IgD-negative memory B cell (primary cell): ENCODE data around the gene KRTAP10-1. TPM values are rescaled to one million over a fixed set of nuclear protein-coding genes. Genes with fewer than 3 reads are reported as not detected.

Experiments
- H3K27ac Mint-ChIP-seq, 3 donors: one replicate each; pipeline ENCODE4 v1.8.0; 2020 to 2022; ENCODE audit warnings: mild to moderate bottlenecking in 3 of 3, mixed read lengths in 3 of 3, moderate library complexity in 1 of 3
- H3K27me3 Mint-ChIP-seq: one replicate; pipeline ENCODE4 v1.8.0; 2021; ENCODE audit warnings: mixed read lengths
- H3K36me3 Mint-ChIP-seq: one replicate; pipeline ENCODE4 v1.8.0; 2020; ENCODE audit warnings: mild to moderate bottlenecking, mixed read lengths
- H3K4me1 Mint-ChIP-seq, 3 donors: one replicate each; pipeline ENCODE4 v1.8.0; 2020 to 2022; ENCODE audit warnings: mixed read lengths in 3 of 3, mild to moderate bottlenecking in 1 of 3
- H3K4me3 Mint-ChIP-seq, 4 donors: one replicate each; pipeline ENCODE4 v1.8.0; 2020 to 2022; ENCODE audit warnings: mild to moderate bottlenecking in 4 of 4, mixed read lengths in 4 of 4, moderate library complexity in 3 of 4
- H3K9me3 Mint-ChIP-seq, 3 donors: one replicate each; pipeline ENCODE4 v1.8.0; 2020 to 2021; ENCODE audit warnings: mixed read lengths in 3 of 3, mild to moderate bottlenecking in 1 of 3
- polyA plus RNA-seq: library from polyadenylated mRNA; unstranded; fragments of 300-500 nt; fragmentation: Illumina TruSeq; gene quantifications from one replicate; pipeline ENCODE4 v1.2.3, GENCODE V29; 2021

Gene KRTAP10-1
- polyA plus RNA-seq, 1 donor from 2014 or later, result not detected

DNA sequence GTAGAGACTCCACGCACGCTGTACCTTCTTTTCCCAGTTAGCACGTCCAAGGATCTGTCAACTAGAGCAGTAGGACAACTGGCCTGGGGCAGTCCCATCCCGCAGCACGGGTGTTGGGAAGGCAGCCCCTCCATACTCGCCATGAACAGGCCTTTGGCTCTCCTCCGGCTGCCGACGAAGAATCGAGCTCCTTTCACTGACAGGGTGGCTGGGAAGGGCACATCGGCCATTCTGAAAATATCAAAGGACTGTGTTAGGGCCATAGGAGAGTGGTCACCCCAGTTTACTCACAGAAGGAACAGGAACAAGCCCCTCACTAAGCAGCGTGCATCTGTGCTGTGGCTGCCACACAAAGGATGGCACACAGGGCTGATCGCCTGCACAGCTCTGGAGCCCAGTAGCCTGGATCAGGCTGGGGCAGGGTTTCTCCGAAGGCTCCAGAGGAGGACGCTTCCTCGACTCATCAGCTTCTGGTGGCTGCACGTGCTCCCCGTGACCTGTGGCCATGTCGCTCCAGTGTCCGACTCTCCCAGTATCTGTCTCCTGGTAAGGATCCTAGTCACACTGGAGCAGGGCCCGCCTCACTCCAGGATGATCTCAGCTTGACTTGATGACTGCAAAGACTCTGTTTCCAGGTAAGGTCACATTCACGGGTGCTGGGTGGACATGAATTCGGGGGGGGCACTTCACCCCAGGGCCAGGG, 8.9 kb downstream of the KRTAP10-1 start:
- peaks cover 0 to 3% (median 2%) of the 10 kb centered on the region in 3 donors for H3K9me3 Mint-ChIP-seq
- H3K27me3 Mint-ChIP-seq, result peaks cover 9% of the 10 kb centered on the region

GRCh38 chr21:44530221-44530902, 9.6 kb downstream of the KRTAP10-1 start:
- no peak overlapping the region for H3K4me3 Mint-ChIP-seq
- peaks cover 6% of the 10 kb centered on the region for H3K27me3 Mint-ChIP-seq
- H3K9me3 Mint-ChIP-seq, result peaks cover 0 to 3% (median 2%) of the 10 kb centered on the region in 3 donors
- H3K27ac Mint-ChIP-seq, result peak overlapping the region in 1 of 3 donors; percentile 4
- peaks cover 0 to 3% (median 0%) of the 10 kb centered on the region in 3 donors for H3K4me1 Mint-ChIP-seq
- H3K36me3 Mint-ChIP-seq, result peaks cover 3% of the 10 kb centered on the region

More for the DNA sequence above, 8.9 kb downstream of the KRTAP10-1 start:
- Mint-ChIP-seq H3K4me3 (peak overlapping the region in 1 of 4 donors; percentile 37), H3K36me3 (peaks cover 3% of the 10 kb centered on the region), H3K4me1 (peaks cover 0 to 3% (median 0%) of the 10 kb centered on the region in 3 donors), H3K27ac (no peak overlapping the region)

- H3K27ac Mint-ChIP-seq, result peak overlapping the region in 1 of 3 donors; percentile 42
- no peak overlapping the region for H3K4me3 Mint-ChIP-seq
- H3K36me3 Mint-ChIP-seq, result peaks cover 3% of the 10 kb centered on the region
- H3K27me3 Mint-ChIP-seq, result peaks cover 6% of the 10 kb centered on the region
- peaks cover 0 to 3% (median 0%) of the 10 kb centered on the region in 3 donors for H3K4me1 Mint-ChIP-seq
- H3K9me3 Mint-ChIP-seq, result peaks cover 0 to under 1% (median under 1%) of the 10 kb centered on the region in 3 donors
Measured at GRCh38 chr21:44529503-44530125, 10.4 kb downstream of the KRTAP10-1 start.

DNA sequence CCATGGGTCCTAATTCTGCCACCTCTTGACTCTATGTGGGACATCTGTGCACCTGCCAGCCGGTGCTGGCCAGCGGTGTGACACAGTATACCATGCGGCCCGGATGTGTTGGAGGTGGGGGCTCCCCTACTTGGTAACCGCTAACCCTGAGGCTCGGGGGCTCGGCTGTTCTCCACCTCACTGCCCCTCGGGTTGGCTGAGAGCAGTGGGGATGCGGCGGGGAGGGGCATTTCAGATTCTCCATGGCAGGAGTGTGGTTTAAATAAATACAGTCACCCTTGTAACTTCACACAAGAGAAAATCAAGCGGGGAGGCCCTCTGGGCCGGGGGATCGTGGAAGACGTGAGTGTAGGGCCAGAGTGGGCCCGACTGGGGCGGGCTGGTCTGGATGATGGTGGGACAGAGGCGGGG, 11.0 kb downstream of the KRTAP10-1 start:
- H3K4me1 Mint-ChIP-seq, result peaks cover 0 to 3% (median 0%) of the 10 kb centered on the region in 3 donors
- H3K36me3 Mint-ChIP-seq, result peaks cover 3% of the 10 kb centered on the region
- peak overlapping the region in 1 of 3 donors; percentile 42 for H3K27ac Mint-ChIP-seq
- H3K9me3 Mint-ChIP-seq, result no peaks in the 10 kb centered on the region
- H3K4me3 Mint-ChIP-seq, result no peak overlapping the region
- H3K27me3 Mint-ChIP-seq, result peaks cover 6% of the 10 kb centered on the region

- H3K9me3 Mint-ChIP-seq, result no peaks in the 10 kb centered on the region
- peaks cover 0 to 3% (median 0%) of the 10 kb centered on the region in 3 donors for H3K4me1 Mint-ChIP-seq
- H3K36me3 Mint-ChIP-seq, result peaks cover 3% of the 10 kb centered on the region
- peaks cover 6% of the 10 kb centered on the region for H3K27me3 Mint-ChIP-seq
- no peak overlapping the region for H3K27ac Mint-ChIP-seq
- no peak overlapping the region for H3K4me3 Mint-ChIP-seq
Measured at GRCh38 chr21:44528634-44528995, 11.4 kb downstream of the KRTAP10-1 start.

DNA sequence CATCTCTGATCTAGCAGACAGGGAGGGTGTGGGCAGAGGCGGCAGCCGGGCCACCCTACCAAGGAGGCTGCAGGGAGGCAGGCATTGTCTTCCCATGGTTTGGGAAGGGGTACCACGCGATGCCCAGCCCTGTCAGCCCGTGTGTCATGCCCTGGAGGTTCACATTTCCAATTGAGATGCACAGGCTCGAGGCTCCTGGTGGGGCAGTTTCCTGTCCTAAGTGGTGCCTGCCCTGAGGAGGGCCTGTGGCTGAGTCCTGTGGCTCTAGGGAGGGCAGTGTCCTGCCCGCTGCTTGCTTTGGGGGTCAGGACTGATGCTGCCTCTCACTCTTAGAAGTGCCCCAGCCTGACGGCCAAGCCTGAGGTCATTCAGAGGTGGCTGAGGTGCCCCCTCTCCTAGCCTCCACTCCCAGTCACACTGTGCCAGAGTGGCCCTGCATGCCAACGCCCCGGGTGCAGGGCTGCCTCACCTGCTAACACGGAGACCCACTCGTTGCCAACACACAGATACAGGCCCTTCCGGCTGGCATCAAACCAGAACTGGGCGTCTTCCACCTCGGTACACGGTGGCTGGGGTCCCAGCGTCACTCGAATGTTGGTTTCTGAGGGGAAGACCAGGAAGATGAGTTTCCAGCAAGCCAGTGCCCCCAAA, 11.9 kb downstream of the KRTAP10-1 start:
- peak overlapping the region in 1 of 3 donors; percentile 18 for H3K27ac Mint-ChIP-seq
- H3K4me3 Mint-ChIP-seq, result no peak overlapping the region
- peaks cover 6% of the 10 kb centered on the region for H3K27me3 Mint-ChIP-seq
- no peaks in the 10 kb centered on the region for H3K9me3 Mint-ChIP-seq
- H3K36me3 Mint-ChIP-seq, result peaks cover 3% of the 10 kb centered on the region
- H3K4me1 Mint-ChIP-seq, result peaks cover 0 to 3% (median 0%) of the 10 kb centered on the region in 3 donors

DNA sequence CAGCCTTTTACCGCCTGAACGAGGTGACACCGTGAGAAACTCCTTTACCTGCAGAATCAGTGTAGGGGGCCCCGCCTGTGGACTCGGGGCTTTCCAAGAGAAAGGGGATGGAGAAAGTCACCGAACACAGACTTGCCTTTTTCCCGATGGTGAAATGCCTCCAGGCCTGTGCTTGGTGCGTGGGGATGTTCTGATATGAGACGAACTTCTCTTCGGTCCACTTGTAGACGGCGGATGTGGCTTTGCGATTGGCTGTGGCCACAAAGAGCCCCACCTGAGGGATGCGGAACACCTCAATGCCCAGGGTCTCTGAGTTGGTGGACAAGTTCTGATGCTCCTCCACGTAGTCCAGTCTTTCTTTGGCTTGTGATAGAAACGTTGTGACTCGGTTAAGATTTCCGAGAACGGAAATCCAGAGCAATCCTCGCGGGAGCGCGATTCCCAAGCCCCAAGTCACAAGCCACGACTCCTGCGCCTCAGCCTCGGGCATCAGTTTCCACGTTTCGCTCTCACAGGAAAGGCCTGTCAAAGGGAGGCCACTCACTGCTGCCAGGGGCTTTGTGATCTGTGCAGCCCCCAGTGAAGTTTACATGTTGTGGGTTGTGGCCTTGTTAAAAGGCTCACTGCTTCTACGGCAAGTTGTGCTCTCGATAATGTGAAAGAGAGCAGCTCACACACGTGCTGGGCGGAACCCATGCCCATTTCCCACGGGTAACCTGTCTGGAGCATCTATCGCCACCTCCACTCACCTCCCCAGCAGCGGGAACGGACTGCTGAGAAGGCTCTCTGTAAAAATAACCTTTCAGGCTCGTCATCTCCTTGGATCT, 12.6 kb downstream of the KRTAP10-1 start:
- Mint-ChIP-seq H3K27ac (no peak overlapping the region), H3K4me3 (no peak overlapping the region), H3K36me3 (peaks cover 3% of the 10 kb centered on the region), H3K4me1 (peaks cover 0 to 3% (median 0%) of the 10 kb centered on the region in 3 donors), H3K9me3 (no peaks in the 10 kb centered on the region), H3K27me3 (peaks cover 6% of the 10 kb centered on the region)

GRCh38 chr21:44526096-44526997, 13.6 kb downstream of the KRTAP10-1 start:
- Mint-ChIP-seq H3K27ac (no peak overlapping the region), H3K4me3 (no peak overlapping the region), H3K4me1 (peaks cover 0 to 3% (median 0%) of the 10 kb centered on the region in 3 donors), H3K9me3 (no peaks in the 10 kb centered on the region), H3K27me3 (peaks cover 2% of the 10 kb centered on the region), H3K36me3 (peaks cover 3% of the 10 kb centered on the region)

DNA sequence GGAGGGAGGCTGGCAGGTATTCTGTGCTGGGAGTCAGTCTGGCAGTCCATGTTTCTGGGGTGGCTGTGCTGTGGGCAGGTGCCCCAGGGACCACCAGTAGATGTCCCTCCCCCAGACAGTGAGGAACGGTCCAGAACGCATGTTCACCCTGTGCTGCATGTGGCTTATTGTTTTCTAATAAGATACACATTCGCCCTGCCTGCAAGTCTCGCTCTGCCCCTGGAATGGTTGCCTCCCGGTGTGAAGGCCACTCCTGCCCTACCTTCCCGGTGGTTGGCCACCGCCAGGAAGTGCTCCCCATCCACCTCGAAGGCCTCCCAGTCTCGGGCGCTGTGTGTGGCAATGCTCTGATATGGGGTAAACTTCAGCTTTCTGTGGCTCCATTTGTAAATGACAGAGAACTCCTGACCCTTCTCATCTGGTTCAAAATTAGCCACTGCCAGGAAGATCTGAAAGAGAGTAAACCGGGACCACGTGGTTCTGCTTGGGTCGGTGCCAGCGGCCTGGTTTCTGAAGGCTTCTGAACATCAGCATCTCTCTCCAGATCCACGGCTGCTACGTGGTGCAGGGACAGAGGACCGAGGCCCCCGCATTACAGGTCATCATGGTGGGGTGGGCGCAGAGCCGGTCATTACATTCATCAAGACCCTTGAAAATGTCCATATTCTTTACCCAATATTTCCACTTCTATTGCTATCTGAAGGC, 14.5 kb downstream of the KRTAP10-1 start:
- H3K27ac Mint-ChIP-seq, result no peak overlapping the region
- peaks cover 3% of the 10 kb centered on the region for H3K36me3 Mint-ChIP-seq
- H3K4me1 Mint-ChIP-seq, result peaks cover 0 to 3% (median 0%) of the 10 kb centered on the region in 3 donors
- H3K27me3 Mint-ChIP-seq, result no peaks in the 10 kb centered on the region
- H3K9me3 Mint-ChIP-seq, result no peaks in the 10 kb centered on the region
- H3K4me3 Mint-ChIP-seq, result no peak overlapping the region

DNA sequence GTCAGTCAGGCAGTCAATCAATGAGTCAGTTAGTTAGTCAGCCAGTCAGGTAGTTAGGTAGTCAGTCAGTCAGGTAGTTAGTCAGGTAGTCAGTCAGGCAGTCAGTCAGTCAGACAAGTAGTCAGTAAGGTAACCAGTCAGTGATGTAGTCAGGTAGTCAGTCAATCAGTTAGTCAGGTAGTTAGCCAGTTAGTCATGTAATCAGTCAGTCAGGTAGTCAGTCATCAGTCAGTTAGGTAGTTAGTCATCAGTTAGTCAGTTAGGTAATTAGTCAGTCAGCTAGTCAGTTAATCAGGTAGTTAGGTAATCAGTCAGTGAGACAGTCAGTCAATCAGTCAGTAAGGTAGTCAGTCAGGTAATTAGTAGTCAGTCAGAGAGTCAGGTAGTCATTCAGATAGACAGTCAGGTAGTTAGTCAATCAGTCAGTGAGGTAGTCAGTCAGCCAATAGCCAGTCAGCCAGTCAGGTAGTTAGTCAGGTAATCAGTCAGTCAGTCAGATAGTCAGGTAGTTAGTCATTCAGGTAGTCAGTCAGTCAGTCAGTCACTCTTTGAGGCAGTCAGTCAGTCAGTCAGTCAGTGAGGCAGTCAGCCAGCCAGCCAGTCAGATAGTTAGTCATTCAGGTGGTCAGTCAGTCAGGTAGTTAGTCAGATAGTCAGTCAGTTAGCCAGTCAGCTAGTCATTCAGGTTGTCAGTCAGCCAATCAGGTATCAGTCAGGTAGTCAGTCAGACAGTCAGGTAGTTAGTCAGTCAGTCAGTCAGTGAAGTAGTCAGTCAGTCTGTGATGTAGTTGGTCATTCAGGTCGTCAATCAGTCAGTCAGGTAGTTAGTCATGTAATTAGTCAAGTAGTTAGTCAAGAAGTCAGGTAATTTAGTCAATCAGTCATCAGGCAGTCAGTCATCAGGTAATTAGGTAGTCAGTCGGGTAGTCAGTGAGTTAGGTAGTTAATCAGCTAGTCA, 15.3 kb downstream of the KRTAP10-1 start:
- H3K4me1 Mint-ChIP-seq, result peaks cover 0 to 1% (median 0%) of the 10 kb centered on the region in 3 donors
- no peaks in the 10 kb centered on the region for H3K36me3 Mint-ChIP-seq
- H3K27ac Mint-ChIP-seq, result no peak overlapping the region
- no peak overlapping the region for H3K4me3 Mint-ChIP-seq
- no peaks in the 10 kb centered on the region for H3K9me3 Mint-ChIP-seq
- no peaks in the 10 kb centered on the region for H3K27me3 Mint-ChIP-seq

DNA sequence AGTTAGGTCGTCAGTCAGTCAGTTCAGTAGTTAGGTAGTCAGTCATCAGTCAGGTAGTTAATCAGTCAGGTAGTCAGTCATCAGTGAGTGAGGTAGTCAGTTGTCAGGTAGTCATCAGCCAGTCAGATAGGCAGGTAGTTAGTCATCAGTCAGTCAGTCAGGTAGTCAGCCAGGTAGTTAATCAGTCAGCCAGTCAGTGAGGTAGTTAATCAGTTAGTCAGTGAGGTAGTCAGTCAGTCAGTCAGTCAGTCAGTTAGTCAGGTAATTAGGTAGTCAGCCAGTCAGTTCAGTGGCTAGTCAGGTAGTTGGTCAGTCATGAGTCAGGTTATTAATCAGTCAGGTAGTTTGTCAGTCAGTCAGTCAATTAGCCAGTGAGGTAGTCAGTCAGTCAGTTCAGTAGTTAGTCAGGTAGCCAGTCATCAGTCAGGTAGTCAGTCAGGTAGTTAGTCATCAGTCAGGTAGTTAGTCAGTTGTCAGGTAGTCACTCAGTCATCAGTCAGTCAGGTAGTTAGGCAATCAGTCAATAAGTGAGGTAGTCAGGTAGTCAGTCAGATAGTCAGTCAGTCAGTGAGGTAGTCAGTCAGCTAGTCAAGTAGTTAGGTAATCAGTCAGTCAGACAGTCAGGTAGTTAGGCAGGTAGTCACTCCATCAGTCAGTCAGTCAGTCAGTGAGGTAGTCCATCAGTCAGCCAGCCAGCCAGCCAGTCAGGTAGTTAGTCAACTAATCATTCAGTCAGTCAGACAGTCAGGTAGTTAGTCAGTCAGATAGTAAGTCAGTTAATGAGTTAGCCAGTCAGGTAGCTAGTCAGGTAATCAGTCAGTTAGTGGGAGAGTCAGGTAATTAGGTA, 16.2 kb downstream of the KRTAP10-1 start:
- H3K9me3 Mint-ChIP-seq, result no peaks in the 10 kb centered on the region
- H3K4me1 Mint-ChIP-seq, result no peaks in the 10 kb centered on the region
- H3K4me3 Mint-ChIP-seq, result no peak overlapping the region
- peaks cover 2% of the 10 kb centered on the region for H3K27me3 Mint-ChIP-seq
- no peaks in the 10 kb centered on the region for H3K36me3 Mint-ChIP-seq
- no peak overlapping the region for H3K27ac Mint-ChIP-seq
